Endothelial cell of umbilical vein (primary cell): ENCODE results near the gene STAU1. TPM values are rescaled to one million over a fixed set of nuclear protein-coding genes. Genes with fewer than 3 reads are reported as not detected.

Experiments
- BruUV-seq: library from RNA; stranded (reverse); fragments of 400-500 nt; replicated peaks from 2 replicates; lab custom pipeline; 2021; lab: Mats Ljungman, UMichigan
- CTCF ChIA-PET: fragments of 300-600, 350-600 bp; sonication (Branson Sonifier 250); formaldehyde crosslinking; loops from one replicate; lab custom pipeline; 2021; ENCODE audit warnings: antibody characterized with exemption, inconsistent platforms; lab: Charles Lee
- POLR2A ChIA-PET: fragments of 300-600, 350-600 bp; sonication (Branson Sonifier 250); formaldehyde crosslinking; loops from one replicate; lab custom pipeline; 2021; ENCODE audit warnings: antibody characterized with exemption, inconsistent platforms; lab: Charles Lee
- DNase-seq: peaks from one replicate; pipeline ENCODE4 v3.0.0-alpha.2; 2011; ENCODE audit warnings: low read depth, low spot score
- FAIRE-seq: peaks from 2 replicates; lab custom pipeline; 2011; peaks lifted over from hg19 to GRCh38; lab: Jason Lieb, UNC
- H2AFZ ChIP-seq: 2 replicates; pipeline ENCODE4 v1.6.0; 2012; ENCODE audit warnings: low read depth, low read length, control low read depth, inconsistent platforms
- H3K27ac ChIP-seq: 2 replicates; pipeline ENCODE4 v1.5.1; 2011; ENCODE audit warnings: low read depth, mild to moderate bottlenecking, control low read depth, low read length, moderate library complexity; ENCODE audit not compliant: insufficient read depth
- H3K27me3 ChIP-seq, 2 experiments: 2 replicates each; pipeline versions ENCODE4 v1.6.0 to v1.6.1; 2011; ENCODE audit warnings: low read length in 2 of 2, mixed read lengths in 1 of 2; ENCODE audit not compliant: control insufficient read depth in 2 of 2, insufficient read depth in 2 of 2
- H3K36me3 ChIP-seq, 2 experiments: 2 replicates in 1 of 2; 3 replicates in 1 of 2; pipeline ENCODE4 v1.5.1; 2011; ENCODE audit warnings: low read length in 2 of 2, mild to moderate bottlenecking in 1 of 2, moderate library complexity in 1 of 2; ENCODE audit not compliant: control insufficient read depth in 2 of 2, insufficient read depth in 2 of 2; ENCODE audit errors: extremely low read depth in 1 of 2
- H3K4me1 ChIP-seq: 3 replicates; pipeline ENCODE4 v1.5.1; 2011; ENCODE audit warnings: mild to moderate bottlenecking, low read length; ENCODE audit not compliant: control insufficient read depth, insufficient read depth; ENCODE audit errors: extremely low read depth
- H3K4me2 ChIP-seq: 2 replicates; pipeline ENCODE4 v1.6.1; 2011; ENCODE audit warnings: low read length, control low read depth, mixed read lengths; ENCODE audit not compliant: insufficient read depth
- H3K4me3 ChIP-seq, 3 experiments: fragments of 200-600 bp in 1 of 3; sonication (generic), shearing (Covaris generic) in 1 of 3; replicated peaks in 1 of 3; 2 replicates each; pipeline ENCODE4 v1.5.1; 2011 to 2016; ENCODE audit warnings: control low read depth in 3 of 3, low read length in 3 of 3, mild to moderate bottlenecking in 2 of 3, inconsistent platforms in 1 of 3, low read depth in 1 of 3, moderate library complexity in 1 of 3; ENCODE audit not compliant: insufficient read depth in 1 of 3
- H3K79me2 ChIP-seq: 2 replicates; pipeline ENCODE4 v1.6.0; 2012; ENCODE audit warnings: low read length, inconsistent platforms; ENCODE audit not compliant: control insufficient read depth, insufficient read depth
- H3K9ac ChIP-seq: replicated peaks from 2 replicates; pipeline ENCODE3; 2011; ENCODE audit warnings: low read length, control low read depth; ENCODE audit not compliant: insufficient read depth; ENCODE audit errors: extremely low read depth
- H3K9me1 ChIP-seq: replicated peaks from 3 replicates; pipeline ENCODE4 v1.6.0; 2011; ENCODE audit warnings: mild to moderate bottlenecking, low read length; ENCODE audit not compliant: control insufficient read depth, insufficient read depth; ENCODE audit errors: extremely low read depth
- H3K9me3 ChIP-seq: replicated peaks from 2 replicates; pipeline ENCODE4 v1.5.1; 2012; ENCODE audit warnings: low read length, inconsistent platforms; ENCODE audit not compliant: control insufficient read depth, insufficient read depth
- H4K20me1 ChIP-seq: replicated peaks from 2 replicates; pipeline ENCODE3; 2011; ENCODE audit warnings: mild to moderate bottlenecking, low read length; ENCODE audit not compliant: control insufficient read depth, insufficient read depth; ENCODE audit errors: extremely low read depth
- EZH2 ChIP-seq: IDR thresholded peaks from 2 replicates; pipeline ENCODE4 v1.6.1; 2012; ENCODE audit warnings: borderline replicate concordance, low read depth, mild to moderate bottlenecking, moderate library complexity, low read length, inconsistent platforms; ENCODE audit not compliant: severe bottlenecking
- FOS ChIP-seq: IDR thresholded peaks from 2 replicates; pipeline ENCODE4 v1.6.1; 2011; ENCODE audit warnings: mild to moderate bottlenecking, low read length, moderate library complexity, borderline replicate concordance; ENCODE audit not compliant: insufficient read depth
- GATA2 ChIP-seq: IDR thresholded peaks from 2 replicates; pipeline ENCODE4 v1.7.0; 2011; ENCODE audit warnings: low read depth, mild to moderate bottlenecking, moderate library complexity, mixed read lengths, low read length; ENCODE audit not compliant: insufficient read length, insufficient read depth
- JUN ChIP-seq: IDR thresholded peaks from 2 replicates; pipeline ENCODE4 v1.6.1; 2011; ENCODE audit warnings: borderline replicate concordance, low read depth; ENCODE audit not compliant: insufficient read length, insufficient read depth
- MAX ChIP-seq: IDR thresholded peaks from 2 replicates; pipeline ENCODE4 v1.6.1; 2011; ENCODE audit not compliant: insufficient read depth, insufficient read length
- MYC ChIP-seq: IDR thresholded peaks from one replicate; pipeline ENCODE4 v1.6.1; 2011; ENCODE audit warnings: mild to moderate bottlenecking, low read depth, low read length
- dilution Hi-C: fragments of 300-500 bp; cut with MboI; formaldehyde crosslinking; loops from one replicate; pipeline ENCODE4 v1.15.0; 2019; ENCODE audit warnings: low sequenced_read_pairs; ENCODE audit not compliant: extremely low pct_ligation_motif_present
- intact Hi-C: fragments of 100-400 bp; cut with micrococcal nuclease; formaldehyde crosslinking; loops from one replicate; pipeline ENCODE4 v1.10.0; 2022
- polyA plus RNA-seq, 4 experiments: library from polyadenylated mRNA; depleted of rRNA in 3 of 4; stranded (reverse) in 3 of 4; unstranded in 1 of 4; fragments of >200 nt; gene quantifications; 2 replicates each; pipeline versions ENCODE4 v1.2.1 to v1.2.3, GENCODE V29; 2011 to 2012; ENCODE audit warnings: missing spikeins in 1 of 4
- total RNA-seq: library from RNA; stranded (reverse); gene quantifications from 2 replicates; pipeline ENCODE4 v1.2.3, GENCODE V29; 2021

The STAU1 gene
- total and polyA plus RNA-seq, 2 donors (not counting 3 experiments of a cell fraction or from before 2014, with no cell fraction given), result 53.1 to 98.1 TPM

GRCh38 chr20:49207076-49207475, 18.9 kb upstream of the STAU1 start:
- no peak for TF ChIP-seq EZH2
- no peak for TF ChIP-seq FOS
- no peak for TF ChIP-seq MYC
- Histone ChIP-seq H3K4me2 (no peak overlapping the region), H3K27me3 (no peaks in the 10 kb centered on the region), H3K9me1 (no peaks in the 10 kb centered on the region), H3K9ac (no peak overlapping the region), H4K20me1 (no peaks in the 10 kb centered on the region), H3K27ac (no peak overlapping the region), H3K4me3 (no peak overlapping the region), H3K79me2 (no peaks in the 10 kb centered on the region), H2AFZ (no peak overlapping the region), H3K36me3 (no peaks in the 10 kb centered on the region), H3K4me1 (no peaks in the 10 kb centered on the region), H3K9me3 (no peaks in the 10 kb centered on the region)
- POLR2A ChIA-PET, result no interaction called here
- intact Hi-C loops (no loop called here), dilution Hi-C loops (no loop called here)
- no TSS peak for BruUV-seq
- no peak for FAIRE-seq
- DNase-seq, result no peak
- CTCF ChIA-PET, result interaction anchor here (0.6 to 3.1 kb wide), 5 partner anchors 10 to 74 kb away, joined by 3 to 28 read pairs (median 10); no protein-coding TSS in a partner anchor

- no TSS peak for BruUV-seq
- no peak for DNase-seq
- H3K79me2 ChIP-seq, result no peaks in the 10 kb centered on the region
- H3K27me3 ChIP-seq, result no peaks in the 10 kb centered on the region
- H3K9me3 ChIP-seq, result no peaks in the 10 kb centered on the region
- intact Hi-C loops, result no loop called here
- no peak for FAIRE-seq
- H2AFZ ChIP-seq, result no peak overlapping the region
- dilution Hi-C loops, result no loop called here
- ChIA-PET CTCF (interaction anchor here (0.9 kb wide), 1 partner anchor 71 kb away, joined by 3 read pairs; no protein-coding TSS in a partner anchor), POLR2A (no interaction called here)
- no peak overlapping the region for H3K9ac ChIP-seq
- H3K36me3 ChIP-seq, result no peaks in the 10 kb centered on the region
- H3K4me2 ChIP-seq, result no peak overlapping the region
- H3K4me3 ChIP-seq, result no peak overlapping the region
- no peak overlapping the region for H3K27ac ChIP-seq
- no peaks in the 10 kb centered on the region for H4K20me1 ChIP-seq
- H3K4me1 ChIP-seq, result no peaks in the 10 kb centered on the region
- no peaks in the 10 kb centered on the region for H3K9me1 ChIP-seq
- TF ChIP-seq MAX (no peak), EZH2 (no peak), GATA2 (no peak), JUN (no peak)
Observed at GRCh38 chr20:49203746-49204145, 15.6 kb upstream of the STAU1 start.
